GM21360 (cell line): ENCODE measurements around the gene MLYCD.

ENCODE experiments used
- ATAC-seq: cut with Tn5 transposase; IDR thresholded peaks from one replicate; pipeline ENCODE4 v1.9.1; 2021; ENCODE audit warnings: mild to moderate bottlenecking, moderate library complexity; ENCODE audit not compliant: unreplicated experiment

The MLYCD gene

DNA sequence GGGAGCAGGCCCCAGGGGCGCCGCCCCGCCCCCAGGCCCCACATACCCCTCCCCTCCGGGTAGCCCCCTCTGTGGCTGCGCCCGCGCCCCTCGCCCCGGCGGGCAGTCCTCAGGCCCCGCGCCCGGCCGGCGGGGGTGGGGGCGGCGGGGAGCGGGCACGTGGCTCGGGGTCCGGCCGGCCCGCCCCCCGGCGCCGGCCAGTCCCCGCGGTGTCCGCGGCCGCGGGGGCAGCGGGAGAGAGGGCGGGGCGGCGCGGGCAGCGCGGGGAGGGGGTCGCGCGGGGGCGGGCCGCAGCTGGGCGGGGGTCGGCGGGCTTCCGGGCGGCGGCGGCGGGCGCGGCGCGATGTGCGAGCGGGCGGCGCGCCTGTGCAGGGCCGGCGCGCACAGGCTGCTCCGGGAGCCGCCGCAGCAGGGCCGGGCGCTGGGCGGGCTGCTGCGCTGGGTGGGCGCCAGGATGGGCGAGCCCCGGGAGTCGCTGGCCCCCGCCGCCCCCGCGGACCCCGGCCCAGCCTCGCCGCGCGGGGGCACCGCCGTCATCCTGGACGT is 69.5 kb downstream of the MLYCD start:
- ATAC-seq: no peak

DNA sequence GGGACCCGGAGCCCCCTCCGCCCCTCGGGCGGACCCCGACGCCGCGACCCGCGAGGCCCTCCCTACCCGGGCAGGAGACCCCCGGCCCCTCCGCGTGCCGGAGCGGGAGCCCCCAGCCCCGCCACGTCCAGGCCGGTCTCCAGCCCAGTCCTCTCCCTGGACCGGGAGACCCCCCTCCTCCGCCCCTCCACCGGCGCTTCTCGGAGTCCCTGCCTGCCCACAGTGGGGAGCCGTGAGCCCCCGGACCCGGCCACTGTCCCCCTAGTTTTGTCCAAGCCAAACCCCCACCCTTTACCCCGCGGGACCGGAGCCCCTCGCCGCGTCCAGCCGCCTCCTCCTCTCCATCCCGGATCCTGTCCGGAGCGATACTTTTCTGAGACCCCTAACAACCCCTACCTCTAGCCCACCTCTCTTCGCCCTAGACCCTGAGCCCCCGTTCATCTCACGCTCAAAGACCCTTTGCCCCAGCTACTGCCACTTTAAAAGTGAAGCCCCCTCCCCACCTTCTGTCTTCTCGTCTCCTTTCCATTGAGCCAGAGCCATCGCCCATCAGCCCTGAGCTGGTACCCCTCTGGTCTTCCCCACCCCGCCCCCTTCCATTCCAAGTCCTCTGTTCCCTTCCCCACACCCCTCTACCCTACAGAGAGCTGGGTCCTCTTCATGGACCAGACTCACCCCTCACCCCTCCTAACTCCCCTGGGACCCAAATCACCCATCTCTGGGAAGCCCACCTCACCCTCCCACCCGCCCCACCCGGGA is 70.2 kb downstream of the MLYCD start:
- ATAC-seq: no peak

DNA sequence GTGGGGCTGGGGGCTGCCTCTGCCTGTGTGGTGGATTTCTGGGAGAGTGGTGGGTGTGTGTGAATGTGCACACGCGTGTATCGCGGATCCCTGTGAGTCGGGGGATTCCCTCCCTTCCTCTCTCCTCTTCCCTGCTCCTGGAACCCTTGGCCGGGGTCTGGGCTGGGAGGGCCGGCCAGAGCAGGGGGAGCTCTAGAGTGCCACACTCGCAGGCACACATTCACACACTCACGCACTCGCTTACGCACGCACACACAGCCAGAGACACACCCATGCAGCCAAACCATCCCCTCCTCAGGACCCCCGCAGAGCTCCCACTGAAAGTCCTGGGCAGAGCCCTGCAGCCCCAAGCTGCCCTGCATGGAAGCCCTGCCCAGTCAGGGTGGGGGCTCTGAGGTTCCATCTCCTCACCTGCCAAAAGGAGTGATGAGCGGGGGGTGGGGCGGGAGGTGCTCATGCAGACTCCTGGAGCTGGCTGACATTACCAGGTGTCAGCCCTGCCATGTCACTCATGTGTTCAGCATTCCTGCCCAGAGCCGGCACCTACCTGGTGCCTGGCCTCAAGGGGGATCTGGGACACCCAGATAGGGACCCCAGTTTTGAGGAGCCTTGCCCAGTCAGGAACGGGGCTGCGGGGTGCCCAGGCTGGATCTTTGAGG is 71.0 kb downstream of the MLYCD start:
- ATAC-seq: no peak

DNA sequence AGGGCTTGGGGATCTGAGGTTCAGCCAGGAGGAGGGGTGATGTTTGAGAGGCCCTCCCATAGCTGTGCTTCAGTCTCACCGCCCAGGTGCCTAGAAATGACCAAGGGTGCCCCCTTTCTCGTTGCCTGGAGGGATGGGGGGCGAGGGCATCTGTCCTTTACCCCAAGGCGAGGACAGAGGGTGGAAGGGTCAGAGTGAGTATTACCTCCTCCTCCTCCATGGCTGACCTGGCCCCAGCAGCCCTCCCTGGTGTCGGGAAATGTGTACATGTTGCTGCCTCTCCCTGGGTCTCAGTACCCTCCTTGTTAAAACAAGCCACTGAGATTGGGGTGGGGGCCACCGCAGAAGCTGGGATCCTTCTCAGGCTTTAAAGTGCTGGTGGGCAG is 71.5 kb downstream of the MLYCD start:
- ATAC-seq: no peak

DNA sequence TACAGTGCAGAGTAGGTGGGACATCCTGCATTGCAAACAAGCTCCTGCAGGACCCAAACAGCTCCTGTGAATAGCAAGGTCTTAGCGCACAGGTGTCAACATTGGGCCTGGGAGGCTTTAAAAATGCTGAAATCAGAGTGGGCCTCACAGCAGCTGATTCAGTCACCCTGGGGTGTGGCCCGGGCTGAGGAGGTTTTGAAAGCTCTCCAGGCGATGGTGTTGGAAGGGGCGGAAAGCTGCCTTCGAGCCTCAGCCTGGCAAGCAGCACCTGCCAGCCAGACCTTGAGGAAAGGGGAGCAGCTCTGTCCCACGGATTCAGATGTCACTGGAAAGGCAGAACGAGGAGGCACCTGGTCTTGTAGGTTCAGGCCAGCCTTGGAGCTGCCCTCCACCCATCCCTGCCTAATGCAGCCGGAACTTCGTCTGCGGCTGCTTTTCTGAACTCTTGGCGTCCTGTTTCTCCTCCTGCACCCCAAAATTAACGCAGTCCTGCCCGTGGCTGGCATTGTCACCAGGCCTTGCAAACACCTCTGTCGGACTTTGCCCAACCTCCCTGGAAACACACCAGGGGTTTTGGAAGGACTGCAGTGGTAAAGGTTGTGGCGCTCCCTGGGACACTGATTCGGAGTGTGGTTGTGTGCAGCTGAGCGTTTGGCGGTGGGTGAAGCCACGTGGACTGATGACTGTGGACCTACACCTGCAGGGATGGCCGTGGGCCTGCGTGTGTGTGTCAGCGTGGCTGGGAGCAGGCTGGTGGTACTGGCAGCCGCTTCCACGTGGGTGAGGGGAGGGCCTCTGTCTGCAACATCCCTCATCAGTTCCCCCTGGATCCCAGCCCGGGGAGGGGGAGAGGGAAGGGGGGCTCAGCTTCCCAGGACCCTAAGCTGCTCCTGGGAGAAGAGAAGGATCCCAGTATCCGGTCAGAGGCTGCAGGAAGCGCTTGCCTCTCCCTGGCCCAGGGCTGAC is 72.5 kb downstream of the MLYCD start:
- ATAC-seq: no peak

DNA sequence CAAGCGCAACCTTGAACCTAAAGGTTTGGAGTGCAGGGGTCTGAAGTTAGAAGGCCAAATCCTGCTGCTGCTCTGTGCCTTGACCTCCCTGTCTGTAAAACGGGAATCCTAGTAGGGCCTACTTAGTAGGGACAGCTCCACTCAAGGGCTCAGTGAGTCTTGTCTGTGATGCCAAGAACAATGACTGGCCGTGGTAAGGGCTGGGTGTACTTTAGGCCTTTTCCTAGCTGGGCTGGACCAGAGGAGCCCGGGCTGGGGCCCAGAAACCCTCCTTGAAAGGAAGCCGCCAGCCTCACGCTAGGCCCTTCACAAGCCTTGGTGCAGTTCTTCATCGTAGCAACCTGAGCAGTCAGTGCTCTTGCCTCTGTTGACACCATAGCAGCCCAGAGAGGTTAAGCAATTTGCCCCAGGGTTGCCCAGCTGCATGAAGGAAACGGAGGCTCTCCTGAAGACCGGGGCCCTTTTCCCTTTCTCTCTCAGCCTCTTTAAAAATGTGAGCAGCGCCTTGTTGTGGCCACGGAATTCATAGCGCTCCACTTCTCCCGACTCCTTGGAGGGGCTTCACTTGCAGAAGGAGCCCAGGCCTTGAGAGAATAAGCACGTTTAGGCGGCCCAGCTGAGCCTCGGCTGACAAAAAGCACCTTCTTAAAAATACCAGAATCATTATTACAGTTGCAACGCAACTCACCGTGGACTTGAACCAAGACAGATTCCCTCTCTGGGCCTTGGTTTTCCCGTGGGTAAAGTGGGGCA is 73.5 kb downstream of the MLYCD start:
- ATAC-seq: no peak

DNA sequence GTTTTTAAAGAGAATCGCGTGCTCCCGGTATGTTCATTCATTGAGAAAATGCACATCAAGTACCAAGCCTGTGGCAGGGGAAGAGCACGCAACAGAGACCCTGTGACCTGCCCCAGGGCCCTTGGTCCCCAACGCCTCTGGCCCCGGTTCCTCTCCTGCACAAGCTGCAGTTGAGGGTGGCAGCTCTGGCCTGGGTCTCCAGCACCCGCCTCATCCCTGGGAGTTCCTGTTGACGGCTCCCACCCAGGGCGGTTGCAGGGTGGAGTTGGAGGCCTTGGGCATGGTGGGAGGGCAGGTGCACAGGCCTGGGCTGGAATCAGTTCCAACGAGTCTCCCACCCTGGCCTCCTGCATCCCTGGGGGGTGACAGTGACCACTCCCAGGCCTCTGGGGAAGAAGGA is 74.2 kb downstream of the MLYCD start:
- no peak for ATAC-seq

DNA sequence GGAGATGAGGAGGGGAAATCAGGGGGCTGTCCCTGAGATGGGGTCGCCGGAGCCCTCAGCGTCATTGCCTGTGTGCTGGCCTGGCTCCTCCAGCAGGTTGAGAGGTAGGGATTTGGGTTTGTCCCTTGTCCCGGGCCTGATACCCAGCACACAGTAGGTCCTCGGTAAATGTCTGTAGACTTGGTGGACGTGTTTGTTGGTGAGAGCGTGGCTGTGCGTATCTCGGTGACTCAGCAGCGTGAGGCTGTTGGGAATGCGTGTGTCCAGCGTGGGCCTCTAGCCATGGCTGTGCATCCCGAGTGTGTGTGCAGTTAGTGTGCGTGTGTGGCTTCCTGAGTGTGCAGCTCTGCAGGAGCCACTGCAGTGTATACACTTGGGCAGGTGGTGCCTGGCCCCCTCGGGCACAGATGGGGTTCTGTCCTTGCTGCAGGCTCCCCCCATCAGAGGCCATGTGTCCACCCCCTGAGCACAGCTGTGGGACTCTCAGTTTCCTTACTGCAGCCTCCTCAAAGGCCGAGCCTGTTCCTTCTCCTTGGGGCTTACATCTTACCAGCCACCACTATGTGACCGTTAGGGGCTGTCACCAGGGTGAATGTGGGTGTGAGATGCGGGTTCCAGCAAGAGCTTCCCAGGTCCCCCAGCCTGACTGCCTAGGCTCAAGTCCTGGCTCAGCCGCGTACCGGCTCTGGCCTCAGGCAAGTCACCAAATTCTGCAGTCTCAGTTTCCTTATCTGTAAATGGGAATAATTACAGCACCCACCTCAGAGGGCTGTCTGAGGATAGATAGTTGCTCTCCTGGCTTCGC is 74.9 kb downstream of the MLYCD start:
- ATAC-seq: no peak

DNA sequence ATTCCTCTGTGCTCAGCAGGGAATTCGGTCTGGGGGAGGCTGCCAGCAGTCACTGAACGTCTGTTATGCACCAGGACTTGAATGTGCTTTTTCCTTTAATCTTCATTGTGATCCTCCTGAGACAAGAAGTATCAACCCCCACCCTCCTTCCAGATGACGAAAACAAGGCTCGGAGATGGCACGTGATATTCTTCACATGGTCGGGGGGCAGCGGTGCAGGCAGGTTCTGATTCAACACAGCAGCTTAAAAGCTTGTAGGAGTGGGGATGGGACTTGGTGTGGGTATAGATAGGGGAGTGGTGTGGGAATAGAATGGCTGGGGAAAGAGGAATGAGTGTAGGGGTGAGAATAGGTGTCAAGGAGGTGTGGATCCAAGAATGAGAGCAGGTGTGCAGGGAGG is 75.6 kb downstream of the MLYCD start:
- ATAC-seq: no peak

DNA sequence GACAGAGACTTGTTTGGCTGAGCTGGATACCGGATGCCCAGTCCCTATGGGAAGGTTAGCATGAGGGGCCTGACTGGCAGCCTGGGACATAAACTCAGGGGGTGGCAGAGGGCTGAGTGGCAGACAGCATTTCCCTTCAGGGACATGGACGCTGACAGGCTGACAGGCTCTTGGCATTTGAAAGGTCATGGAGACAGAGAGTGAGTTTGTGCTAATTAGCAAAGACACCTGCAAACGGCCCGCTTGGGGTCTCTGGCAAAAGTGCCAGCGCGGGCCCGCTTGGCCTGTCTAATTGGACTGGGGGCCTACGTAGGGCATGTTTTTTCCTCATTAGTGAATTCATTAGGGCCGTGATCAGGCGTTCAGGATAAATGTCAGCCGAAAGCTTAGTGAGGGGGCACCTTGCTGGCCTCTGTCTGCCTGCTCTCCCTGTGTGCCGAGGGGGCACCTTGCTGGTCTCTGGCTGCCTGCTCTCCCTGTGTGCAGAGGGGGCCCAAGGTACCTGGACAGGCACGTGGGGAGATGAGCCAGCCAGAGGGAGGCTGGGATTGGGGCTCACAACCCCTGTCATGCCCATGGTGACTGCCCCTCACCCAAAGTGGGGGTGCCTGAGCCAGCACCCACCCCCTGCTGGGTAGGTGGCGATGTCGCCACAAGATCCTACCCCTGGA is 76.8 kb downstream of the MLYCD start:
- ATAC-seq: no peak
